ENCODE data around the gene DKK3.

DKK3 gene

DNA sequence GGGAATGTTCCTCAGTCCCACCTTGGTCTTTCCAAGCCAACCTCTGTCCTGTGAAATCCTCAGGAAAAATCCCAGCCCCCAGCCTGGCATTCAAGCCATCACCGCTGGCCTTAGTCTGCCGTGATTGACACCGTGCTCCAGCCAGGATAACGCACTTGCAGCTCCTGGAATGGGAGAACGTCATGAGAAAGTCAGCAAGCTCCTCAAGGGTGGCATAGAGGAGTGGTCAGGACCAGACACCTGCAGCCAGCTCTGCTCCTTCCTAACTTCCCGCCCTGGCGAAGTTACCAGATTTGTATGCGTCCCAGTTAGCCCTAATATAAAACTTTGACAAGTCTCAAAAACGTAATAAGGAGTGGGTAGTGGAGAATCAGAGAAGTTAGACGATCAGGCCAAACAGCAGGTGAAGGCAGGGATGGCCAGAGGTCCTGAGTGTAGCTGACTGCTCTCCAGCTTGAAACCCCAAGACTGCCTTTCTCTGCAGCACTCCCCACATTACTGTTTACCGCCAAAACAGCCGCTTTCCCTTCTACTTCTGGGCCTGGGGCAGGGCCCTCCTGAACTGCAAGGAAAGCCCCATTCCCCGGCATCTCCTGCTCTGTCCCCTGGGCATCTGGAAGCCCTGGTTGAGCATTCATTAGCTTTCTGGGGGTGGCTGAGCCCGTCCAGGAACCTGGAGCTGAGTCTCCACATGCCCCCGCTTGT, 1.3 kb upstream of the DKK3 start:
- Histone ChIP-seq H4K8ac (ENCODE audit: low read depth, low read length) (no peak overlapping the region), H3K36me3 (ENCODE audit: control insufficient read depth, insufficient read depth, low read length) (no peaks in the 10 kb centered on the region), H3K4me2 (ENCODE audit: low read length) (peak overlapping the region; percentile 71), H3K23ac (ENCODE audit: low read length) (no peak overlapping the region), H4K5ac (ENCODE audit: low read length) (no peak overlapping the region), H3K4me3 (ENCODE audit: low read length) (no peak overlapping the region), H3K18ac (ENCODE audit: low read length) (peak overlapping the region; percentile 42), H2AK5ac (ENCODE audit: low read length) (no peak overlapping the region), H3K56ac (ENCODE audit: low read length) (peak overlapping the region; percentile 63), H2BK120ac (ENCODE audit: low read depth, low read length) (no peak overlapping the region), H3K9ac (ENCODE audit: low read length) (peak overlapping the region; percentile 4), H3K79me1 (ENCODE audit: low read length) (peaks cover 11% of the 10 kb centered on the region), H2BK5ac (ENCODE audit: low read length) (no peak overlapping the region), H3K27me3 (ENCODE audit: insufficient read depth, low read length, poor library complexity) (no peaks in the 10 kb centered on the region), H3K4me1 (ENCODE audit: control insufficient read depth, low read depth, low read length) (peaks cover 3% of the 10 kb centered on the region), H2BK15ac (replicated peaks; ENCODE audit: low read depth) (no peak overlapping the region), H3K27ac (ENCODE audit: low read depth, low read length) (no peak overlapping the region), H3K4ac (ENCODE audit: low read depth, low read length) (no peak overlapping the region), H3K79me2 (ENCODE audit: control insufficient read depth, insufficient read depth, low read length) (no peaks in the 10 kb centered on the region)
- peak; percentile 61 for DNase-seq
- WGBS (ENCODE audit: extremely low coverage, insufficient coverage, low lambda C conversion rate), result no CpG with 5 or more reads among the region's 15 CpGs

DNA sequence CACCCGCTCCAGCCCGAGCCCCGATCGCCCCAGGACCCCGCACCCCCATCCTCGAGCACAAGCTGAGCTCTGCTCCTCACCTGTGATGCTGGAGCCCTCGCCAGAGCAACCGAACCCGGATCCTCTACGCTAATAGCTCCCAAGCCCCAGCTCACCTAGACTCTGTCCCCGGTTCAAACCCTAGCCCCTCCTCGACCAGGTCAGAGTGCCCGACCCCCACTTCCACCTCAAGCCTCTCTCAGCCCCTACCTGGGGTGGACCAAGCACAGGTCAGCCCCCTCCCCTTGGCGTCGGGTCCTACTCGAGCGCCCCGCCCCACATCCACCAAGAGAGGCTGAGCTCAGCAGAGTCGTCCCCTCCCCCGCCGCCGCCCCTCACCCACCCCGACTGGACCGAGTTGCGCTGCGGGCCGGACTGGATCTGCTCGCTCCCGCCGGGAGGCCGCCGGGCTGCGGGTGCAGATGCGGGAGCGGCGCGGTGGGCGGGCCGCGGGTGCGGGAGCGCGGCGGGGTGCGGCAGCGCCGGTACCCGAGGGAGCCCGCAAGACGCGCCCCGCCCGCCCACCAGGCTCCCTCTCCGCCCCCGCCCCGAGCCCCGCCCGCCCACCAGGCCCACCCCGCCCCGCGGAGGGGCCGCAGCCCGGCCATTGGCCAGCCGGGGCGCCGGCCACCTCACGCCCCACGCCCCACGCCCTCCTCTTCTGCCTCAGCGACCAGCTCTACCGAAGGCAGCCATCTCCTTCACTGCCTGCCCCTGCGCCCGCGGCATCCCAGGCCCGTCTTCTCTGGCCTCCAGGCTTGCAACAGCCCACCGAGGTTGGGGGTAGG, 577 bp upstream of the DKK3 start:
- Histone ChIP-seq H3K79me1 (ENCODE audit: low read length) (peaks cover 13% of the 10 kb centered on the region), H3K79me2 (ENCODE audit: control insufficient read depth, insufficient read depth, low read length) (no peaks in the 10 kb centered on the region), H3K4ac (ENCODE audit: low read depth, low read length) (no peak overlapping the region), H3K27me3 (ENCODE audit: insufficient read depth, low read length, poor library complexity) (no peaks in the 10 kb centered on the region), H3K9ac (ENCODE audit: low read length) (peak overlapping the region; percentile 71), H2BK15ac (replicated peaks; ENCODE audit: low read depth) (no peak overlapping the region), H3K23ac (ENCODE audit: low read length) (no peak overlapping the region), H4K5ac (ENCODE audit: low read length) (no peak overlapping the region), H4K8ac (ENCODE audit: low read depth, low read length) (no peak overlapping the region), H3K27ac (ENCODE audit: low read depth, low read length) (no peak overlapping the region), H3K56ac (ENCODE audit: low read length) (peak overlapping the region; percentile 93), H2BK120ac (ENCODE audit: low read depth, low read length) (no peak overlapping the region), H3K4me1 (ENCODE audit: control insufficient read depth, low read depth, low read length) (peaks cover 3% of the 10 kb centered on the region), H3K18ac (ENCODE audit: low read length) (peak overlapping the region; percentile 78), H3K4me2 (ENCODE audit: low read length) (peak overlapping the region; percentile 89), H2BK5ac (ENCODE audit: low read length) (no peak overlapping the region), H3K4me3 (ENCODE audit: low read length) (peak overlapping the region; percentile 79), H2AK5ac (ENCODE audit: low read length) (no peak overlapping the region), H3K36me3 (ENCODE audit: control insufficient read depth, insufficient read depth, low read length) (no peaks in the 10 kb centered on the region)
- peak; percentile 84 for DNase-seq
- no CpG with 5 or more reads among the region's 76 CpGs for WGBS (ENCODE audit: extremely low coverage, insufficient coverage, low lambda C conversion rate)

DNA sequence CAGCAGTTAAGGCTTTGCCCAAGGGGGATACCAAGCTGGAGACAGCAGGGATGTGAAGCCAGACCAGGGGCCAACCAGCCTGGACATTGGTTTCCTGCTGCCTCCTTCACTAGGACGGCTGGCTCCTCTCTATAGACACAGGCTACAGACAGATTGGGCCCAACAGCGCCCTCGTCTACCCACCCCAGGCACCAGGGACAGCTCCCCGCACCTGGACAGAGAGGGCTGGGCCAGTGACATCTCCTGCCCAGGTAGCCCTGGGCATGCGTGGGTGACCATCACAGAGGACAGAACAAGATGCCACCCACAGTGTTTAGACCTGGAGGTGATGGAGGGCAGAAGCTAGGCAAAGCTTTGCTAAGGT, 1.2 kb downstream of the DKK3 start:
- no CpG with 5 or more reads among the region's 5 CpGs for WGBS (ENCODE audit: extremely low coverage, insufficient coverage, low lambda C conversion rate)
- DNase-seq, result no peak
- no peak overlapping the region for H3K4me3 ChIP-seq (ENCODE audit: low read length)

DNA sequence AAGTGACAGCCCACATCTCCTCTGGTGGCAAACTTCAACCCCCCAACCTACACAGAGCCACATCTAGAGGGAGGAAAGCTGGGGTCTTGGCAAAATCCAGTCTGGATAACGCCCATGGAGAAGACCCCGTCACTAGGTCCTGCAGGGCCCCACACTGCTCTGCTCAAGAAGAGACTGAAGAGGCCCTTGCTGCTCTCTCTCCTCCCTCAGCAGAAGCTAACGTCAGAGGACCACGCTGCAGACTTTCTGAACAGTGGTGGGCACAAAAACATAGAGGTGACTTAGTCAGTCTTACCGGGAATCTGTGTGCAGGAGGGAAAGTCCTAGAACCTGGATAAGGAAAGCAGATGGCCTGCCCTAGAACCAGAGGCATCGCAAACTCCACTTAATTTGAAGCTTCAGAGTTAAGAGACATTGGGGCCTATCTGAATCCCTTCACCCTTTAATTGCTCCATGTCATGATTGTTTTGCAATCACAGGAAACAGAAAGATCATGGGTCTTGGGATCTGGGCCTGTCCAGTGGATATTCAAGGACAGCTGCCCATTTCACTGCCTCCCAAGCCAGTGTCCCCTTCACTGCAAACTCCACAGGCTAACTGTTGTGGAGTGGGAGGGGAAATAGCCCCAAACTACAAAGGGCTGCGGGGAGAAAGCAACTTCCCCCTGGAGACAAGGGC, 1.7 kb downstream of the DKK3 start:
- Histone ChIP-seq H2BK120ac (ENCODE audit: low read depth, low read length) (no peak overlapping the region), H3K56ac (ENCODE audit: low read length) (no peak overlapping the region), H3K18ac (ENCODE audit: low read length) (no peak overlapping the region), H2AK5ac (ENCODE audit: low read length) (no peak overlapping the region), H3K23ac (ENCODE audit: low read length) (no peak overlapping the region), H3K79me2 (ENCODE audit: control insufficient read depth, insufficient read depth, low read length) (no peaks in the 10 kb centered on the region), H3K4me2 (ENCODE audit: low read length) (no peak overlapping the region), H3K27me3 (ENCODE audit: insufficient read depth, low read length, poor library complexity) (no peaks in the 10 kb centered on the region), H3K9ac (ENCODE audit: low read length) (no peak overlapping the region), H3K4me1 (ENCODE audit: control insufficient read depth, low read depth, low read length) (peaks cover 3% of the 10 kb centered on the region), H2BK15ac (replicated peaks; ENCODE audit: low read depth) (no peak overlapping the region), H3K36me3 (ENCODE audit: control insufficient read depth, insufficient read depth, low read length) (peaks cover 2% of the 10 kb centered on the region), H4K8ac (ENCODE audit: low read depth, low read length) (no peak overlapping the region), H3K4me3 (ENCODE audit: low read length) (no peak overlapping the region), H2BK5ac (ENCODE audit: low read length) (no peak overlapping the region), H3K27ac (ENCODE audit: low read depth, low read length) (no peak overlapping the region), H3K79me1 (ENCODE audit: low read length) (peaks cover 13% of the 10 kb centered on the region), H3K4ac (ENCODE audit: low read depth, low read length) (no peak overlapping the region), H4K5ac (ENCODE audit: low read length) (no peak overlapping the region)
- no peak for DNase-seq
- WGBS (ENCODE audit: extremely low coverage, insufficient coverage, low lambda C conversion rate), result no CpG with 5 or more reads among the region's 7 CpGs

More for the DNA sequence above, 1.2 kb downstream of the DKK3 start:
- Histone ChIP-seq H3K4me1 (ENCODE audit: control insufficient read depth, low read depth, low read length) (peaks cover 3% of the 10 kb centered on the region), H3K9ac (ENCODE audit: low read length) (no peak overlapping the region), H4K5ac (ENCODE audit: low read length) (no peak overlapping the region), H3K4ac (ENCODE audit: low read depth, low read length) (no peak overlapping the region), H2BK5ac (ENCODE audit: low read length) (no peak overlapping the region), H3K27ac (ENCODE audit: low read depth, low read length) (no peak overlapping the region), H2BK15ac (replicated peaks; ENCODE audit: low read depth) (no peak overlapping the region), H3K79me2 (ENCODE audit: control insufficient read depth, insufficient read depth, low read length) (no peaks in the 10 kb centered on the region), H3K56ac (ENCODE audit: low read length) (no peak overlapping the region), H3K4me2 (ENCODE audit: low read length) (no peak overlapping the region), H2BK120ac (ENCODE audit: low read depth, low read length) (no peak overlapping the region), H3K79me1 (ENCODE audit: low read length) (peaks cover 13% of the 10 kb centered on the region), H4K8ac (ENCODE audit: low read depth, low read length) (no peak overlapping the region), H2AK5ac (ENCODE audit: low read length) (no peak overlapping the region), H3K27me3 (ENCODE audit: insufficient read depth, low read length, poor library complexity) (no peaks in the 10 kb centered on the region), H3K18ac (ENCODE audit: low read length) (no peak overlapping the region), H3K36me3 (ENCODE audit: control insufficient read depth, insufficient read depth, low read length) (peaks cover under 1% of the 10 kb centered on the region), H3K23ac (ENCODE audit: low read length) (no peak overlapping the region)

DNA sequence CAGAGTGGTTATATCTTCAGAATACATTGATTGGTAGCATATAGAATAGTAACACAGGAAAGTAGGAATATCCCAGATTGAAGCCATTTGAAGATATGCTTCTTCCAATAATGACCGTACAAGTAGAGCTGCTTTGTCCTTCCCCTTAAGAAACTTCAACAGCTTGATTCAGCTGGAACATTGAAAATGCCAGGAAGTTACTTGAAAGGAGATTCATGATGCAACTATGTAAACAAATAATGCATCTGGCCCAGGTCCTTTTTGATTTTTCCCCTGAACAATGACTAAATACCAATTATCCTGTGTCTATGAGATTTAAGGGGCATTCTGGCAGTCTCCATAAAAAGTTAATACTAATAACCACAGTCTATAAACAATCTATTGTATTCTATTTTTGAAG, 3.0 kb downstream of the DKK3 start:
- Histone ChIP-seq H2BK15ac (replicated peaks; ENCODE audit: low read depth) (no peak overlapping the region), H3K79me2 (ENCODE audit: control insufficient read depth, insufficient read depth, low read length) (no peaks in the 10 kb centered on the region), H3K4me2 (ENCODE audit: low read length) (no peak overlapping the region), H3K23ac (ENCODE audit: low read length) (no peak overlapping the region), H3K4me3 (ENCODE audit: low read length) (no peak overlapping the region), H3K56ac (ENCODE audit: low read length) (no peak overlapping the region), H3K27me3 (ENCODE audit: insufficient read depth, low read length, poor library complexity) (no peaks in the 10 kb centered on the region), H3K79me1 (ENCODE audit: low read length) (peaks cover 13% of the 10 kb centered on the region), H3K9ac (ENCODE audit: low read length) (no peak overlapping the region), H3K4me1 (ENCODE audit: control insufficient read depth, low read depth, low read length) (peaks cover 3% of the 10 kb centered on the region), H2BK120ac (ENCODE audit: low read depth, low read length) (no peak overlapping the region), H3K4ac (ENCODE audit: low read depth, low read length) (no peak overlapping the region), H3K18ac (ENCODE audit: low read length) (no peak overlapping the region), H3K36me3 (ENCODE audit: control insufficient read depth, insufficient read depth, low read length) (peaks cover 3% of the 10 kb centered on the region), H4K8ac (ENCODE audit: low read depth, low read length) (no peak overlapping the region), H4K5ac (ENCODE audit: low read length) (no peak overlapping the region), H2BK5ac (ENCODE audit: low read length) (no peak overlapping the region), H3K27ac (ENCODE audit: low read depth, low read length) (no peak overlapping the region), H2AK5ac (ENCODE audit: low read length) (no peak overlapping the region)
- DNase-seq, result no peak
- WGBS (ENCODE audit: extremely low coverage, insufficient coverage, low lambda C conversion rate), result no CpG with 5 or more reads among the region's 1 CpG
